ENCODE measurements around the gene SLC9A9.

Gene SLC9A9

GRCh38 chr3:143674100-143674968 lies 173.9 kb downstream of the SLC9A9 start (continued):
- TF ChIP-seq ZNF70 (CRISPR knock-in tag; IDR thresholded peaks at IDR 0.05) (no peak), ZNF565 (CRISPR knock-in tag; conservative IDR thresholded peaks at IDR 0.05; ENCODE audit: low read depth) (no peak)

DNA sequence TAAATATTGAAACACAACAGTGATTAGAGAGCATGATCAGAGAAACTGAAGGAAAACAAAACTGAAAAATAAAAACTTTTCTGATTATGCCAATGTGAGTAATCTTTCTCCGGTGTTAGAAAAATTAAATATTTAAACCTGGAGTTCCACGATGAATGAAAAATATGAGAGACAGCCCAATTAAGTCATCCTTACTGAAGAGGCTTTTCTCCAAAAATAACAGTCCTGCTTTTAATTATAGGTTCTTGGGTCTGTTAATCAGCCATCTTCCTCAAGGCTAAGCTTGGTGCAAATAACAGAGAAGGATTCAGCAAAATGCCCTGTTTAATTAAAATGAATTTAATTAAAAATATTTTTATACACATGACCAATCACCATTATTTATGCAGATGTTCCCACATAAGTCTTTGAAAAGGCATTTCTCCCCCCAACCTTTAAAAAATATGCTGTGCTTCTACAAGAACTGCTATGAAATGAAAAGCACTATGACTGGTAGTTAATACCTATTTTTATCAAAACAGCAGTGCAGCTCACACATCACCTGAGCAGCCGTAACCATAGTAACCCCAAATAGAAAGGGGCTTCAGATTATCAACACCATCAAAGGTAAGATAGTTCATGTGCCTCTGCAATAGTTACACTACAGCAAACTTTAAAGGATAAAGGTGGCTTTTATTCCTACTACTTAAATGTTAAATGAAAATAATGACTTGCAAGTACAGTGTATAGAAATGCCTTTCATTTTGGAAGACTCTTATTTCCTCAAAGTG lies 175.7 kb downstream of the SLC9A9 start:
- TF ChIP-seq RARB (CRISPR knock-in tag; IDR thresholded peaks at IDR 0.05) (no peak), ZFP30 (CRISPR knock-in tag; IDR thresholded peaks at IDR 0.05) (no peak), ZNF565 (CRISPR knock-in tag; conservative IDR thresholded peaks at IDR 0.05; ENCODE audit: low read depth) (no peak), TSHZ2 (CRISPR knock-in tag; IDR thresholded peaks at IDR 0.05) (no peak), CSDC2 (CRISPR knock-in tag; IDR thresholded peaks at IDR 0.05) (no peak), TCF4 (CRISPR knock-in tag; IDR thresholded peaks at IDR 0.05; ENCODE audit: borderline replicate concordance) (no peak), ZNF8 (CRISPR knock-in tag; IDR thresholded peaks at IDR 0.05) (no peak), ARNTL (CRISPR knock-in tag; IDR thresholded peaks at IDR 0.05; ENCODE audit: borderline replicate concordance, low read depth) (no peak), ISL1 (CRISPR knock-in tag; IDR thresholded peaks at IDR 0.05) (no peak), GLIS3 (CRISPR knock-in tag; IDR thresholded peaks at IDR 0.05) (no peak), ZFP3 (CRISPR knock-in tag; IDR thresholded peaks at IDR 0.05) (no peak), BACH2 (CRISPR knock-in tag; IDR thresholded peaks at IDR 0.05; ENCODE audit: borderline replicate concordance) (no peak), SNAI2 (CRISPR knock-in tag; IDR thresholded peaks at IDR 0.05) (no peak)
- TF ChIP-seq, protein P1, sequence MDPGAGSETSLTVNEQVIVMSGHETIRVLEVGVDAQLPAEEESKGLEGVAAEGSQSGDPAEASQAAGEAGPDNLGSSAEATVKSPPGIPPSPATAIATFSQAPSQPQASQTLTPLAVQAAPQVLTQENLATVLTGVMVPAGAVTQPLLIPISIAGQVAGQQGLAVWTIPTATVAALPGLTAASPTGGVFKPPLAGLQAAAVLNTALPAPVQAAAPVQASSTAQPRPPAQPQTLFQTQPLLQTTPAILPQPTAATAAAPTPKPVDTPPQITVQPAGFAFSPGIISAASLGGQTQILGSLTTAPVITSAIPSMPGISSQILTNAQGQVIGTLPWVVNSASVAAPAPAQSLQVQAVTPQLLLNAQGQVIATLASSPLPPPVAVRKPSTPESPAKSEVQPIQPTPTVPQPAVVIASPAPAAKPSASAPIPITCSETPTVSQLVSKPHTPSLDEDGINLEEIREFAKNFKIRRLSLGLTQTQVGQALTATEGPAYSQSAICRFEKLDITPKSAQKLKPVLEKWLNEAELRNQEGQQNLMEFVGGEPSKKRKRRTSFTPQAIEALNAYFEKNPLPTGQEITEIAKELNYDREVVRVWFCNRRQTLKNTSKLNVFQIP (CRISPR knock-in tag; IDR thresholded peaks at IDR 0.05; ENCODE audit: borderline replicate concordance, low read depth), result no peak
- TF ChIP-seq, protein P2, sequence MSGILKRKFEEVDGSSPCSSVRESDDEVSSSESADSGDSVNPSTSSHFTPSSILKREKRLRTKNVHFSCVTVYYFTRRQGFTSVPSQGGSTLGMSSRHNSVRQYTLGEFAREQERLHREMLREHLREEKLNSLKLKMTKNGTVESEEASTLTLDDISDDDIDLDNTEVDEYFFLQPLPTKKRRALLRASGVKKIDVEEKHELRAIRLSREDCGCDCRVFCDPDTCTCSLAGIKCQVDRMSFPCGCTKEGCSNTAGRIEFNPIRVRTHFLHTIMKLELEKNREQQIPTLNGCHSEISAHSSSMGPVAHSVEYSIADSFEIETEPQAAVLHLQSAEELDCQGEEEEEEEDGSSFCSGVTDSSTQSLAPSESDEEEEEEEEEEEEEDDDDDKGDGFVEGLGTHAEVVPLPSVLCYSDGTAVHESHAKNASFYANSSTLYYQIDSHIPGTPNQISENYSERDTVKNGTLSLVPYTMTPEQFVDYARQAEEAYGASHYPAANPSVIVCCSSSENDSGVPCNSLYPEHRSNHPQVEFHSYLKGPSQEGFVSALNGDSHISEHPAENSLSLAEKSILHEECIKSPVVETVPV (CRISPR knock-in tag; IDR thresholded peaks at IDR 0.05), result no peak
- no peak for ATAC-seq

DNA sequence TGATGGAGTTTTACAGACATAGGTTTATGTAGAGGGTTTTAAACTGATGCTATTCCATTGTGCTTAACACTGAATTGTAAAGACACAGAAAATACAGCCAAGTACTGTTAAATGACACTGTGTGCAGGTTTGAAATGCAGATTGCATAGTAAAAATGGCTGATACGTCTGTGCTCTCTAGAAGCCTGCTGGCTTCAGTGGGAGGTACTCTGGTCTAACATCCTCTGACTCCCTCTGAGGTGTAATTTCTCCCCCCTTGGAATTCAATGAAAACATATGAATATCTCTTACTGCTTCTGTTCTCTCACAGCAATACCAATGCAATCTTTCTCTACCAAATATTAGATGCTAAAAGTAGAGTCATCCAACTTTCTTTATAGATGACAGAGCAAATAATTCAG lies 176.6 kb downstream of the SLC9A9 start:
- TF ChIP-seq ZNF70 (CRISPR knock-in tag; IDR thresholded peaks at IDR 0.05) (no peak), ISL1 (CRISPR knock-in tag; IDR thresholded peaks at IDR 0.05) (no peak), ZC3H10 (CRISPR knock-in tag; IDR thresholded peaks at IDR 0.05) (no peak), CREB5 (CRISPR knock-in tag; IDR thresholded peaks at IDR 0.05; ENCODE audit: low read depth) (no peak), ZNF565 (CRISPR knock-in tag; conservative IDR thresholded peaks at IDR 0.05; ENCODE audit: low read depth) (no peak), OSR1 (CRISPR knock-in tag; IDR thresholded peaks at IDR 0.05) (no peak), ZFP3 (CRISPR knock-in tag; IDR thresholded peaks at IDR 0.05) (no peak), TCF4 (CRISPR knock-in tag; IDR thresholded peaks at IDR 0.05; ENCODE audit: borderline replicate concordance) (no peak), TSHZ2 (CRISPR knock-in tag; IDR thresholded peaks at IDR 0.05) (no peak), PPARA (CRISPR knock-in tag; IDR thresholded peaks at IDR 0.05; ENCODE audit: borderline replicate concordance) (no peak), ZNF8 (CRISPR knock-in tag; IDR thresholded peaks at IDR 0.05) (no peak)
- TF ChIP-seq, protein P1 (CRISPR knock-in tag; IDR thresholded peaks at IDR 0.05; ENCODE audit: borderline replicate concordance, low read depth), result no peak
- no peak for ATAC-seq
